GM18505 (cell line): ENCODE data around the gene KNSTRN.
A peak's percentile ranks its signal among the peaks of the same experiment; 100 is the strongest.

Source experiments
- ATAC-seq: cut with Tn5 transposase; IDR thresholded peaks from one replicate; pipeline ENCODE4 v1.9.1; 2021; ENCODE audit not compliant: unreplicated experiment
- POLR2A ChIP-seq: IDR thresholded peaks from 4 replicates; pipeline ENCODE4 v1.6.1; 2011; ENCODE audit warnings: borderline replicate concordance; ENCODE audit not compliant: insufficient read depth, insufficient read length; ENCODE audit errors: extremely low read depth

The KNSTRN gene

GRCh38 chr15:40365624-40366456 is 16.7 kb upstream of the KNSTRN start:
- no peak for TF ChIP-seq POLR2A
- no peak for ATAC-seq

- no peak for ATAC-seq
- TF ChIP-seq POLR2A = no peak
Measured at GRCh38 chr15:40366457-40367370, 15.8 kb upstream of the KNSTRN start.

- no peak for ATAC-seq
- no peak for TF ChIP-seq POLR2A
Measured at GRCh38 chr15:40367371-40367685, 15.2 kb upstream of the KNSTRN start.

GRCh38 chr15:40367686-40368611 is 14.6 kb upstream of the KNSTRN start:
- TF ChIP-seq POLR2A = no peak
- peak; percentile 78 for ATAC-seq

DNA sequence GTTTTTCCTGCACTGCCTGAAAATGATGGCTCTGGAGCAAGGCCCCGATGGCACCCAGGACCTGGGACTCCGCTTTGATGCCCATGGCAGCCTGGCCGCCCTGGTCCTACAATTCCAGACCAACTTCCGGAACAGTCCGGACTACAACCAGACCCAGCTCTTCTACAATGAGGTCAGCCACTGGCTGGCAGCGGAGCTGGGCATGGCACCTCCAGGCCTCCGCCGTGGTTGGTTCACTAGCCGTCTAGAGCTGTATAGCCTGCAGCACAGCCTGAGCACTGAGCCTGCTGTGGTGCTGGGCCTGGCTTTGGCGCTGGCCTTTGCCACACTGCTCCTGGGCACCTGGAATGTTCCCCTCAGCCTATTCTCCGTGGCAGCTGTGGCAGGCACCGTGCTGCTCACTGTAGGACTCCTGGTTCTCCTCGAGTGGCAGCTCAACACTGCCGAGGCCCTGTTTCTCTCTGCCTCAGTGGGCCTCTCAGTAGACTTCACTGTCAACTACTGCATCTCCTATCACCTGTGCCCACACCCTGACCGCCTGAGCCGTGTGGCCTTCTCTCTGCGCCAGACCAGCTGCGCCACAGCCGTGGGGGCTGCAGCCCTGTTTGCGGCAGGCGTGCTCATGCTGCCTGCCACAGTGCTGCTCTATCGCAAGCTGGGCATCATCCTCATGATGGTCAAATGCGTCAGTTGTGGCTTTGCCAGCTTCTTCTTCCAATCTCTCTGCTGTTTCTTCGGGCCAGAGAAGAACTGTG is 13.6 kb upstream of the KNSTRN start:
- no peak for ATAC-seq
- no peak for TF ChIP-seq POLR2A

GRCh38 chr15:40369474-40369869 is 13.0 kb upstream of the KNSTRN start:
- no peak for TF ChIP-seq POLR2A

GRCh38 chr15:40369971-40370370 is 12.6 kb upstream of the KNSTRN start:
- TF ChIP-seq POLR2A = no peak
- no peak for ATAC-seq

More at GRCh38 chr15:40369474-40369869, 13.0 kb upstream of the KNSTRN start:
- no peak for ATAC-seq

- ATAC-seq = no peak
- no peak for TF ChIP-seq POLR2A
Measured at GRCh38 chr15:40372981-40373380, 9.5 kb upstream of the KNSTRN start.

DNA sequence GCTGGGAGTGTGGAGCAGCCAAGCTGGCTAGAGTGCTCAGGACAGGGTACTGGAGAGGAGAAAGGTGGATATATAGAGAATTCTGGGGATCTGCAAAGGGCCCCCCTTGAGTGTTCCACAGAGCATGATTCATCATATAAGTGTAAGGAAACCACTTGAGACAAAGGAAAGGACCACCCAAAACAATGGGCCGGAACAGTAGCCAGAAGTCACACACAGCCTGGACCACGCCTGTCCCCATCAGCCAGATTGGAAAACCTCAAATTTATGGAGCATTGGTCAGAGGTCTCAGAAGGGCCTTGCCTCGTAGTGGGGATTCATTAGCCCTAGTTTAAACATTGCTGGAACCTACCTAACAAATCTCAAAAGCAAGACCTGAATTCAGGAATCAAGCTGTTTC is 4.9 kb upstream of the KNSTRN start:
- no peak for TF ChIP-seq POLR2A
- no peak for ATAC-seq

GRCh38 chr15:40379374-40379773 is 3.1 kb upstream of the KNSTRN start:
- ATAC-seq = no peak
- TF ChIP-seq POLR2A = no peak

DNA sequence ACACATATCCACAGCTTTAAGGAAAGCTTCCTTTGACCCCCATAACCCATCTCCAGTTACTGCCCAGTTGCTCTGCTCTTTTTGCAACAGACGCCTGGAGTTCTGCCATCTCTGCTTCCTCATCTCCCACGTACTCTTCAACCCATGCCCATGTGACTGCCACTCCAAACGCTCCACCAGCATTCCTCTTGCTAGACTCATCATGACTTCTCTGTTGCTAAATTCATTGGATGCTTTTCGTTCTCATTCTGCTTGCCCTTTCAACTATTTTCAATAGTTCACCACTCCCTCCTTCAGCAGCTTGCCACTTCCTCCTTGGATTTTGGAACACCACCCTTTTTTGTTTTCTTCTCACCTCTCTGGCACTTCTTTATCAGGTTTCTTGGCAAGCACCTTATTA is 2.7 kb upstream of the KNSTRN start:
- no peak for TF ChIP-seq POLR2A
- ATAC-seq = no peak

- TF ChIP-seq POLR2A = no peak
- no peak for ATAC-seq
Measured at GRCh38 chr15:40380636-40381035, 1.9 kb upstream of the KNSTRN start.

GRCh38 chr15:40381818-40382529 is 547 bp upstream of the KNSTRN start:
- TF ChIP-seq POLR2A = no peak
- ATAC-seq = no peak
